ENCODE results near the gene LARGE1.

LARGE1 gene

DNA sequence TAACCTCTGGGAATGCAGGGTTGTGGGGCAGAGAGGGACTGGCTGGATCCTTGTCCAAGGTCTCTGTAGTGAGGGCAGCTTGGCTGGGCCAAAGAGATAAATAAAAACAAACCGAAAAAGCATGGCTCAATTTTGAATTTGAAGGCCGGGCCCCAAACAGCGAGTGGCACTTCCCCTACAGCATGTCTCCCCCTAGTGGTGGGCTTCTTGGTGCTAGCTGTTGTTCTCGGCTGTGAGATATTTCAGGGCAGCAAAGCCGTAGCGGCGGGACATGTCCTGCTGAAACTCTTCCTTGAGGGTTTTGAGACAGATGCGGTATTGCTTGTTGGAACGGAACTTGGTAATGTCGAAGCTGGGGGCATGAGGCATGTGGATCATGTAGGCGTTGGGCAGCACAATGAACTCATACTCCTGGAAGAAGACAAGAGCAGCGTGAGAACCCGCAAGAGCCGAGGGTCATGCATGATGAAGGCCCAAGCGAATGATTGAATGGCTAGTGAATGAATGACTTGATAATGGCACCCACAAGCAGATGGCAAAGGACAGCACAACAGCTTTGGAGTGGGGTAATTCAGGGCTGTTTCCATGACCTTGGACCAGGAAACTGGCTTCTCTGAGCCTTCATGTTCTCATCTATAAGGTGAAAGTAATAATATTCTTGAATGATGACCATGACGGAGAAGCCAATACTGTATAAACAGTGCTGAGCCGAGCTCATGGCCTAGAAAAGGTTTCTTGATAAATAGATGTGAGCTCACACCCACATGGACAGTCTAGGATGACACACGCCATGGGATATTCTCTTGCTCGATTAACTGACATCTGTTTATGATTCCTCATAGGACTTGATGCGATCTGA is 645.8 kb downstream of the LARGE1 start:
- DNase-seq, result no peak

DNA sequence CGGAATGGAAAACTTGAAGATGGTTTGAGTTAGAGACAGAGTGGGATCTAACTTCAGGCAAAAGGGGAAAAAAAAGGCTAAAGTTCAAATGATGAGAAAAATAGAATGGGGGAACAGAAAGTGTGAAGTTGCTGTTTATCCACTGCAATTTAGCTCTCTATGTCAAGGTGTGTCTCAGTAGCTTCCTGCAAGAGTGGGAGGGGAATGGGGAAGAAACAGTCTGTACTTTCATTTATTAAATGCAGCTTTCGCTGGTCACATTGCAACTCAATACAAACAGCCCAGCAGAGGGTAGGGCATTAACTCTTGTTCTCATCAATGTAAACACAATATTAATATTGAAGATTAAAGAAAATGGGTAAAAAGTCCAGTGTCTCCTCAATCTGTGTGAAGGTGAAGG is 647.4 kb downstream of the LARGE1 start:
- DNase-seq, result no peak

GRCh38 chr22:33272180-33272579 is 648.1 kb downstream of the LARGE1 start:
- DNase-seq, result no peak

DNA sequence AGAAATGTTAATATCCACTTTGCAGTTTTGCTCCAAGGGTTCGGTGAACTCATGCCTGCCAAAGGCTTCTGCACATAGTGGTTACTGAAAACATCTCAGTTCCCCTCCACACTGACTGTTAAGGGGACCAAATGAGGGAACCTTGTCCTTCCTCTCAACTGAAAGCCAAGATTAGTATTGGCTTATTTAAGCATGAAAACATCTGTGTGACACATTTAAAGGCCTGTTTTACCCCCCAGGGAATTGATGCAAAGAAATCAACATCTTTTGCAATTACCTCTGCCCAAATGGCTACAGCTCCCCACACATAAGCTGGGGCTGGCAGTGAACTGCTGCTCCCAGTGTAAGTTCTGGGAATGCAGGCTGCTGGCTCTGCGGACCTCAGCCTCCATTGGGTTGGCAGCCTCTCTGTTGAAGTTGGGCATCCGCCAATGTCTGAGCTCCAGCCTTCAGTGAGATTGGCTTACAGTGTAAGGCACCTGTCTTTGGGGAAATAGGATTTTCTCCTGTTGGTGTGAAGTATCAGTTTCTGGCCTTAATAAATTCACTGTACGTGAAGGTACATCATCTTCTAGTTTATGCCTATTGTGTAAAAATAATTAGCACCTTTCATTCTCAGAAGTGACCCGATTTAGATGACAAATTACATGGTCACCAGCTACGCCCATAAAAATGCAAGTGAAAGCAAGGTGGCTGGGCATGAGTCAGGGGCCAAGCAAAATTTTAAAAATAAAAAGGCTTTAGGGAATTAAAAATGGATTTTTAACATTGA is 648.7 kb downstream of the LARGE1 start:
- no peak for DNase-seq

DNA sequence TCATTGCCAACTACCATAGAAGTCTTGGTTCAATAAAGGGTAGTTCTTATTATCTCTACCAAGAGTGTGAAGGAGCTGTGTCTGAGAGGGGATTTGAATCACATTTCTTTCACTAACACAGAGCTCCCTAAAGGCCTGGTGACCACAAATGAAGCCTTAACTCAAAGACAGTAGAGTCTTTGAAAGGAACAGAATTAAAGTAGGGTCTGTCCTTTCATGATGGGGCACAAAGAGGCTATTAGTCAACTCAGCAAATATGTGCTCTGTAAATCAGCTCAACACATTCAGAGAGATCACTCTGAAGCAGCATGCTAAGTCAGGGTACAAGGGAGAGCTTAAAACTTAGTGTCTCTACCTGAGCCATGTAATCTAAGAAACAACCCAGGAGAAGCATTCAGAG is 649.7 kb downstream of the LARGE1 start:
- no peak for DNase-seq

DNA sequence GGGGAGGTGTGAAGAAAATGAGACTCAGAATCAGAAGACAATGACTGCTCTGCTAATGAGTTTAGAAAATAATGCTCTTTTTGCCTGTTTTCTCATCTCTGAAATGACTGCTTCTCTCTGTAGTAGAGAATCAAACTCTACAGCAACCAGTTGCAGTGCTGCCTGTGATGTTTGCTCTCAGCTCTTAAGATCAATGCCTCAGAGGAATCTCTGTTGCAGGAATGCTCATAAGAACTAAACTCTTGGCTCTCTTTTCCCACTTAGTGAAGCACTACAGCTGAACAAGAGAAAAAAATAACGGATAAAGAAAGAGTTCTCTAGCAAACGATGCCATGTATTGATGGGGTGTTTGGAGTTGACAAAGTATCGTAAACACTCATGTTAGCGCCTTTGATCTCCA is 658.6 kb downstream of the LARGE1 start:
- no peak for DNase-seq

GRCh38 chr22:33260498-33260897 is 659.8 kb downstream of the LARGE1 start:
- no peak for DNase-seq

DNA sequence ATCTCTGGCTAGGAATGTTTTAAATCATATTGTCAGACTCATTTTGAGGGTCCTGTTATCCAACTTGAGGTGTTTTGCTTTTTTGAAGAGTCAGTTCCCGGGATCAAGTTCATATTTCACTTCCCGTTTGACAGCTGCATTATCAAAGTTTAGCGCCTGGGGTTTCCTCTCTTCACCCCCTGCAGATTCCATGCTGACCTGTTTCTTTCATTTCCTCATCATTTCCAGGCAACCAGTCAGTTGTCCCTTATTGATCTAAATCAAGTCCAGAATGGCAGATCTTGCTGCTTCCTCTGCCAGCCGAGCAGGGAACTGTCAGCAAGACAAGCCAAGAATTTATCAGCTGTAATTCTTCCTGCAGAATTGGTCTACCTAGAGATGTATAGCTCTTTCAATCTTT is 664.5 kb downstream of the LARGE1 start:
- DNase-seq, result no peak

GRCh38 chr22:33248948-33249347 is 671.3 kb downstream of the LARGE1 start:
- DNase-seq, result no peak

- DNase-seq, result no peak
Measured at GRCh38 chr22:33247758-33248157, 672.5 kb downstream of the LARGE1 start.

GRCh38 chr22:33242078-33242477 is 678.2 kb downstream of the LARGE1 start:
- DNase-seq, result no peak

DNA sequence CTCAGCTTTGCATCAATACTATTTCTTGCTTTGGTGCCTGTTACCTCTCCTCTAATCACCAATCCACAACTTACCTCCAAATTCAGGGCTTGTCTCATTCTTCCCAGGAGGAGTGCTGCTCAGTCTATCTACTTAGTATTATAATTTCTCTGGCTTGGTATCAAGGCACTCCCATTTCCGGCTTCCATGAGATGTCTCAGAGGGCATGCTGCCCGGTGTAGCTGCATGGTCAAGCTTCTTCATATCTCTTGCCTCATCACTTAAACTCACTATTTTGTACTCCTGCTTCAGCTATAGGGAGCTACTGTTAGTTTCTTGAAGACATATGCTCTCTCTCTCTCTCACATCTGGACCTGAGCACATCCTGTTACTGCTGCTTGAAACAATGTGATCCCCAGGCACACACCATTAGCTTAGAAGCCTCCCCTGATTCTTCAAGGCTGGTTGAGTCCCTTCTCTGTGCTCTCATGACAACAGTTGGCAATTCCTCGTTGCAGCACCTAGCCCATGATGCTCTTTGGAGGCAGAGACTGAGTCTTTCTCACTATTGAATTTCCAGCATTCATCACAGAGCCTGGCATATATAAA is 679.3 kb downstream of the LARGE1 start:
- DNase-seq, result no peak

DNA sequence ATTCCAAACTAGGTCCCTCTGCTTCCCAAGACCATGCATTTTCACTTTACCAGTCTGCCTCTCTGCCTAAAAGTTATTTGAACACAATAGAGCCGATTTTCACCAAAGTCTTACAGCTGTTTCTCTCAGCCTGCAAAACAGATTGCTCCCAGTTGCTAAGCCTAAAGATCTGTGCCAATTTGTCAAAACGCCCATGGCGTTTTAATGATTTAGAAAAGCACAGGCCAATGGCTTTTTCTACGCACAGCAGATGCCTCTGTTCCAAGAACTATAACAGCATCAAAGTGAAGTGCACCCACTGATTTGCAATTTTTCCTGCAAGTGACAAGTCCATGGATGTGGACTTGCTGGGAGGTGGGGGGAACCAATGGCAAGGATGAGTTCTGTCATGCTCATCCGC is 688.2 kb downstream of the LARGE1 start:
- DNase-seq, result no peak

DNA sequence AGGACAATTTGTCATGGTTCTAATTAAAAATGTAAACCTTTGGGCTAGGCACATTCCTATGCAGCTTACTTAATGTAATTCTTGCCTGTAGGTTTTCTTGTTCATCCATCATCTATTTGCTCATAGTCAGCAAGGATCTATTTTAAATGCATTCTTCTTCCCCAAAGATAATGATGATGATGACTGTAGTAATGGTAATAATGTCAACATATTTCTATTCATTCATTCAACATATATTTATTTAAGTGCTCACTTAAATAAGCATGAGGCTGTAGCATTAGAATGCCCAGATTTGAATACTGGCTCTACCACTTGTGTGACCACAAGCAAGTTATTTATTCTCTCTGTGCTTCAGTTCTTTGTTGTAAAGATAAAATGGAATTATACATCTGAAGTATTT is 692.5 kb downstream of the LARGE1 start:
- DNase-seq, result no peak

DNA sequence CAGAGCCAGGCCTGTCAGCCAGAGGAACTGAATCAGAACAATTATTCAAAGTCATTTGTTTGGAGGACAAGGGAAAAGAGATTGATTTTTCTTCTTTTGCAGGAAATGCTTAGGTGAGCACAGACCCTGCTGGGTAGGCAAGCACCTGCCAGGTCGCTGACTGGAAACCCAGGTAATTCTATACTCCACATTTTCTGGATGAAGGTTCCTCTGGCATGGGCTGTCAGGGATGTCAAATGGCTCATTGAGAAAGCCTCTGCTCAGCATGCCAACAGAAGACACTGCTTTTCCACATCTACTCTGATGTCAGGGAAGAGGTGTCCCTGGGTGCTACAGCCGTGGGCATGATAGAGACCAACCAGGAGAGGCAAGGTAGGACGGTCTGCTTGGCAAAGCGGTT is 695.4 kb downstream of the LARGE1 start:
- no peak for DNase-seq

Measured in activated CD4-positive, alpha-beta T cell treated with anti-CD3 and anti-CD28 coated beads, Interleukin-2, amount 50 U/mL, for 1 hour (primary cell).